C4-2B (cell line): ENCODE measurements around the gene CAMK1G.

Experiments used
- CTCF ChIP-seq: fragments of 450-650 bp; conservative IDR thresholded peaks from 2 replicates; pipeline ENCODE4 v1.5.1; 2017; ENCODE audit warnings: mild to moderate bottlenecking
- ZFX ChIP-seq: fragments of 450-650 bp; IDR thresholded peaks from 2 replicates; pipeline ENCODE4 v1.6.1; 2017

GRCh38 chr1:209621286-209621685, 37.8 kb downstream of the CAMK1G start:
- TF ChIP-seq ZFX (no peak), CTCF (no peak)
